Gastrocnemius medialis (tissue), 4 donors: ENCODE results near the gene PGC.

Experiments used
- CTCF ChIP-seq, 5 experiments: fragments of 450-650 bp in 3 of 5; fragments of 200-600 bp in 2 of 5; sonication (generic) in 2 of 5; IDR thresholded peaks in 4 of 5; conservative IDR thresholded peaks in 1 of 5; 1 replicate in 4 of 5; 2 replicates in 1 of 5; pipeline ENCODE4 v1.5.1; 2016 to 2019; ENCODE audit warnings: antibody characterized with exemption in 5 of 5, mild to moderate bottlenecking in 3 of 5, moderate library complexity in 3 of 5
- POLR2A ChIP-seq, 2 donors: fragments of 450-650 bp; IDR thresholded peaks; one replicate each; pipeline ENCODE4 v1.6.1; 2017; ENCODE audit warnings: antibody characterized with exemption in 2 of 2, mild to moderate bottlenecking in 2 of 2, moderate library complexity in 2 of 2

- TF ChIP-seq CTCF (IDR thresholded peaks at IDR 0.05 in 4 of 5, conservative IDR thresholded peaks at IDR 0.05 in 1 of 5) (no peak), POLR2A (IDR thresholded peaks at IDR 0.05) (no peak)
These were observed 48.1 kb downstream of the PGC start for GRCh38 chr6:41699063-41699462.
